Activated CD8-positive, alpha-beta memory T cell treated with anti-CD3 and anti-CD28 coated beads, Interleukin-2, amount 50 U/mL, for 1 hour (primary cell): Measurements from ENCODE around the gene ROM1.
"Not testable (repeated sequence)": the region's sequence is repeated elsewhere in the genome, so short reads cannot be mapped to it uniquely, and the experiment has no call there.

Source experiments
- DNase-seq: peaks from one replicate; pipeline ENCODE4 v3.0.0-alpha.2; 2020; ENCODE audit errors: extremely low read depth

The ROM1 gene, protein sequence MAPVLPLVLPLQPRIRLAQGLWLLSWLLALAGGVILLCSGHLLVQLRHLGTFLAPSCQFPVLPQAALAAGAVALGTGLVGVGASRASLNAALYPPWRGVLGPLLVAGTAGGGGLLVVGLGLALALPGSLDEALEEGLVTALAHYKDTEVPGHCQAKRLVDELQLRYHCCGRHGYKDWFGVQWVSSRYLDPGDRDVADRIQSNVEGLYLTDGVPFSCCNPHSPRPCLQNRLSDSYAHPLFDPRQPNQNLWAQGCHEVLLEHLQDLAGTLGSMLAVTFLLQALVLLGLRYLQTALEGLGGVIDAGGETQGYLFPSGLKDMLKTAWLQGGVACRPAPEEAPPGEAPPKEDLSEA

DNA sequence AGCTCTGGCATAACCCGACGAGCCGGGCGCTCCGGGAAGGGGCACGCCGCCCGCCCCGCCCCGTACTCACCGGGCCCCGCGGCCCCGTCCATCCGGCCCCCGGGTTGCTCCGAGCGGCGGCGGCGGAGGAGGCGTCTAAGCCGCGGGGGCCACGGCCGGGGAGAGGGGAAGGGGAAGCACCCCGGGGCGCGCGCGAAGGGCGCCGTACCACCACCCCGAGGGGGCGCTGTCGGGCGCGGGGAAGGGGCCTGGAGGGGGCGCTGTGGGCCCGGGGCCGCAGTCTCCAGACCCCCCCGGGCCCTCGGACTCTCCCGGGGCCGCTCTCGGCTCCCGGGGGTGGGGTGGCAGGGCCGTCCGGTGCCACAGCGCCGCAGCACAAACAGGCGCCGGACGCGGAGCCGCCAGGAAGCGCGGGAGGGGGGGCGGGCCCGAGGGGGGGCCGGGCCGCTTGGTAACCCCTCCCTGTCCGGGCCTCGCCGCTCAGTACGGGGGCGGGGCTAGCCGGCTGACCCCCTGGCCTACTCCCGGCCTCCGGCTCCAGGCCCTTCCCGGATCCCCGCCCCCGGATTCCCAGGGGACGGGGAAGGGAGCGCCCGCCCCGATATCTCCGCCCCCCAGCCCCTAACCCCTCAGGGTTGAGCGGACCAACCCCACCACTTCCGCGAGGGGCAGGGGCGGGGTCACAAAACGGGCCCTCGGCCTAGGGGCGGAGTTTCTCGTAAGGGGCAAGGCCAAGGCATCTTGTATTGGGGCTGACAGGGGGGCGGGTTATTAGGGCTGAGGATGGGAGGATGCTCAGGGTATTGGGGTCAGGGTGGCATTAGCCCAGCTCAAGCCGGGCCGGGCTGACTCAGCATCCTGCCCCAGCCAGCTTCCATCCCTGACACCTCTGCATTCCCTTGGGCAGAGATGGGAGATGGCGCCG, at the start of gene ROM1, which contains the start of gene EML3:
ROM1 (plus strand) TSS at position 892 of the 925 bp plus-strand sequence; CDS start at position 917, 25 bp downstream.
EML3 (minus strand) TSS at position 410 of the 925 bp plus-strand sequence; CDS start at position 92, 318 bp downstream.
- DNase-seq: peak; percentile 65

DNA sequence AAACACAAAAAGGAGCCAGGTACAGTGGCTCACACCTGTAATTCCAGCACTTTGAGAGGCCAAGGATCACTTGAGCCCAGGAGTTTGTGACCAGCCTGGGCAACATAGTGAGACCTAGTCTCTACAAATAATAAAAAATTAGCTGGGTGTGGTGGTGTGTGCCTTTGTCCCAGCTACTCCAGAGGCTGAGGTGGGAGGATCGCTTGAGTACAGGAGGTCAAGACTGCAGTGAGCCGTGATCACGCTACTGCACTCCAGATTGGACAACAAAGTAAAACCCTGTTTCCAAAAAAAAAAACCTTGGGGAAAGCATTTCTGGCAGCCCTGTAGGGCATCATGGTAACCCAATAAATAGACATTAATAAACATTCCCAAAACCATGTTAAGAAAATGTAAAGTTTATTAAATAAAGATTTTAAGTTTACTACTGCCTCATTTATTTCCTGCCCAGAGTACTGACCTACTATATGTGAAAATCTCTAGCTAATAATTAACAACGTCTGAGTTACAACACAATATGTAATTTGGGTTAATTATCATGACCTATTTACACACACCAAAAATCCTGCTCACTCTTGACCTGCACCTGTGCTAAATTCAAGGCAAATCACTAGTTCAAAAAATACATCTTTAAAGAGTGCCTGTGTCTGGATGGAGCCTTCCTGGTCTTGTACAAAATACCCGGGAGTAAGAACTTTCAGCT, 47.8 kb upstream of the ROM1 start:
- DNase-seq: no peak

DNA sequence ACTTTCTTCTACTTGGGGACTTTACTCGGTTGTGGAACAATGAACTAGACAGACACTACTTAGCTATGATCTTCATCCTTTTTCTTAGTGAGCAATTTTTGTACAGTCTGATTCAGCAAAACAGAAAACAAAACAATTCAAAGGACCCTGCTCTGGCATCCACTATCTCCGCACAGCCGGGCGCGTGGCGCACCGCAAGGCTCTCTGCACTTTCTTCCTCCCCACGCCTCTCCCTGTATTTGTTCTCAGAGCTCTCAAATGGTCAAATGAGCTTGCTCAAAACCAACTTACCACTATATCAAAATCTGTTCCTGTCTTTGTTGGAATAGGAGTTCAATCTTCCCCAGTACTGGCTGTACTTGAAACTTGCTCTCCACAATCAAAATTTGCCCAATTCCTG, 46.8 kb upstream of the ROM1 start:
- DNase-seq: no peak

DNA sequence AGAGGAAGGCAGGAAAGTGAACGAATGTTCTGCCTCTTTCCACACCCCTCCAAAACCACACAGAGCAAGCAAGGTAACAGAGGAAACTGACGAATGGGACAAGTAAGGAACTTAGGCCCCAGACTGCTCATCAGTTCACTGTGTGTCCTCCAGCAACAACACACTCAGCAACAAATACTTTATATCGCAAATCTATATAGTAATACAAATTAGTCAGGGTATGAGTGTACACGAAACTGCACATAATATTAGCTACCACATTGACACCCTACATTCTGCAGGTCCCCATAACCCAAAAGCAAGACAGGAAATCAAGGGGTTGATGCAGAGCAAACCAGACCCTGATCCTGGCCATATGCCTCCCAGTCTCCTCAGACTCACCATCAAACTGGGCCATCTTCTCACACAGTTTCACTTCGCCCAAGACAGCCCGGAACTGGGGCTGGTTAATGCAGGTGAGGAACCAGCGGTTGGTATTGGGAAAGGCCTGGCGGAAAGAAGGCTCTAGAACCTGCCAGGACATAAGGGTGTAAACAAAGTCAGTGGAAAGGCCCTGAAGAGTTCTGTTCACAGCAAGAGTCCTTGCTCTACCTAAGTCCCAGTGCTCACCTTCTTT, 45.9 kb upstream of the ROM1 start:
- DNase-seq: no peak

DNA sequence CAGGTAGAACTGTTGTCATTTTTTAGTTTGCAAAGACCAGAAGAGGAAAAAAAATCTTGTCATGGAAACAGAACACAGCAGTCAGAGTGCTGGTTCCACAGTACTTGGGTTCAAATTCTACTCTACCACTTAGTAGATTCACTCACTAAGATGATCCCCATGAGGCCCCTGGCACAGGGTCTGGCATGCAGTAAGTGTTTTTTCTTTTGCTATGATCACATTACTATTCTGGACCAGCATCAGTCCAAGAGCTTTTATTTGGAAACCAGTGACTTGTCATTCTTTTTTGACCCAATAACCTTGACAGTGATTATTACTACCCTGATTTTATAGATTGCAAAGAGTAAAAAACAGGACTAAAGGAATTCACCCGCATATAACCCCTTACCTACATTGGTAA, 43.4 kb upstream of the ROM1 start:
- no peak for DNase-seq

DNA sequence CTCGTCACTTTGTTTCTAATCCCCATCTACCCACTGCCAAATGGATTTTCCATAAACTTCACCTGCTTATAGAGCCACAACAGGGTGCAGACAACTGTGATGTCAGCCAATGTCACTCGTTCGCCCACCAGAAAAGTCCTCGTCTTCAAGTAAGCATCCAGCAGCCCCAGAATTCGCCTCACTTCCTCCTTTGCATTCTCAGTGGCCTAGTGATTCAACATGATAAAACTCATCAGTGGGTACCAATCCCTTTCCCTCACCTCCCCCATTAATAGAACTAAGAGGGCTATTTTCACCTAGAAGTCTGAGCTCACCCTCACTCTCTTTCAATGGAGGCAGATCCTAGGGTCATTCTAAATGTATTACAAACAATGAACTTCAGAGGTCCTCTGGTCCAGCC, 42.2 kb upstream of the ROM1 start:
- not testable (repeated sequence) for DNase-seq

DNA sequence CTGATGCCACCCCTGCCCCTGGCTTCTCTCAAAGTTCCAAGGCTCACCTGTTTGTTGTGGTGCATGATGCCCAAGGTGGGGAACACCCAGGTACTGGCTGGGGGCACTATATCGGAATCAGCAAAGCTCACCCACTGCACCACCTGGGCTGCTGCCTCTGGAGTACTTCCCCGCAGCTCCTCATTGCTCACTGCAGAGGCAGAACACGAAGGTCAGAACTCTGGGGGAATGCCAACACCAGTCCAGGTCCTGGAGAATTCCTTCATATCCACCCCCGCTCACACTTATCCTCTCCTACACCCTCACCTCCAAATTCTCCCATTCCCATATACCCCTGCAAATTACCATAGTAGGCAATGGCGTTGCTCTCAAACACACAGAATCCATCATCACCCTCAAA, 41.6 kb upstream of the ROM1 start:
- DNase-seq: not testable (repeated sequence)

DNA sequence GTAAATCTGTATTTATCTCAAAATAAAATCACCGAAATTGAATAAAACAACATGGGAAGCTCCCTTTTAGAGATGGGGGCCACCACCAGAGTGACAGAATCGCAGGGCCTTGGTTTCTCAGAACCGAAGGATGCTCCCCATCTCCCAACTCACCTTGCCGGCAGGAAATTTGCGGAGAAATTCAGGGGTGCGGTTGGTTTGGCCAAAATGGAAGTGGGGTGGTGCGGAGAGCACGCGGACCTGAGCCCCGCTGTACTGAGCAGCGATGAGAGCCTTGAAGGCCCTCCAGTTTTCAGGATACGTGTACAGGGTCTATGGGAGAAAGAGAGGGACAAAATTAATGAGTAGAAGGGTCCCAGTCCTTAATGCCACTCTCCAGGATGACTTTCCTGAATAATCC, 40.6 kb upstream of the ROM1 start:
- DNase-seq: no peak

DNA sequence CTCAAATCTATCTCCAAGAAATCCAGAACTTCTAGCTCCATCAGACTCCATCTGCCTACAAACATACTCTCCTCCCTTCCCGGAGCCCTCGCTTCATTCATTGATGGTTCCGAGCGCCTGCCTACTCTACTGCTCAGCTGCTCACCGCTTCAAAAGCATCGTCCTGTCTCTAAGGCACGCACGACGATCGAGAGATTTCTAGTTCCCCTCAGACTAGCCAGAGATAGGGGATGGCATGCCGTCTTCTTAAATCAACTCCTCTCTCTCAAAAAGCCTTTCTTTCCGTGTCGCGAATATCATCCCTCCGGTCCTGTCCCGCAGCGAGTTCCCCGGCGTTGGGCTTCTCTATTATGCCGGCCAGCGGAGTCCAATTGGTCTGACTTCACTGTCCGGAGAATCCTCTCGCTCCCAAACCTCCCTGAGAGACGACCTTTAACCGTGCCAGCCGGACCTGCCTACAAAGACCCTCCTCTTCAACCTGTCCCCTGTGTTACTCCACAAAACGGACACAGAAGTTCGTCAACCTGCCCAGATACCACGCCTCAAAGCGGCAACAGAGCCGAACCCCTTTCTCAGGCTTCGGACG, 40.0 kb upstream of the ROM1 start:
- DNase-seq: no peak

DNA sequence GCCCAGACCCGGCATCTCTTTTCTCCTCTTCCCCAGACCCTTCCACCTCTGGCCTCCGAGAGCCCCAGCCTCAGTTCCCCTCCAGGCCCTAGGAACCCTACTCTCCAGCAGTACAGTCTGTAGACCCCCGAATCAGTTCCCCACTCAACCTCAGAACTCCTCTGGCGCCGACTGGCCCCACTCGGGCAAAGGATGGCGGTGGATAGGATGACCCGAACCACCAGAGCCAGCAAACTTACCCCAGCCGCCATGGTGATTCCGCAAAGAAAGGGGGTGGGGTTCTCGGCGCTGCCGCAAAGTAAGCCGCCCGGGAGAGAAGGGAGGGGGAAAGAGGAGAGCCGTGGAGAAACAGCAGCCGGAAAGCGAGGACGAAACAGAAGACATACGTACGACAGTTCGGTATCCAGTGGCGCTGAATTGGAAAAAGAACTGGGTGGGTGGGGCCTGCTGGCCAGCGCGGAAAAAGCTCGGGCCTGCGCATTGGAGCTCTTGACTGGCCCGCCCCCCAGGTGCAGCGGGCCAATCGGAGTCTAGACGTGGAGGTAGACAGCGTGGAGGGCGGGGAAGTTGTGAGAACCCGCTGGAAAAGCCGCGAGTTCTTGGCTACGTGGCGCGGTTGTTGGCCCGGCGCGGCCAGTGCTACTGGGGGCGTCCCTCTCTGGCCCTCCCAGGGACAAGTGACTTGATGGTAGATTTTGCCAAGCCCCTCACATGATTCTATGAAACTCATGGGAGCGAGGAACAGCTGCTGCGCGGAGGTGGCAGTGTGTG, 39.3 kb upstream of the ROM1 start, which contains the start of gene EEF1G:
EEF1G (minus strand) TSS at position 300 of the 771 bp plus-strand sequence; CDS start at position 251, 49 bp downstream.
- DNase-seq: peak; percentile 96

DNA sequence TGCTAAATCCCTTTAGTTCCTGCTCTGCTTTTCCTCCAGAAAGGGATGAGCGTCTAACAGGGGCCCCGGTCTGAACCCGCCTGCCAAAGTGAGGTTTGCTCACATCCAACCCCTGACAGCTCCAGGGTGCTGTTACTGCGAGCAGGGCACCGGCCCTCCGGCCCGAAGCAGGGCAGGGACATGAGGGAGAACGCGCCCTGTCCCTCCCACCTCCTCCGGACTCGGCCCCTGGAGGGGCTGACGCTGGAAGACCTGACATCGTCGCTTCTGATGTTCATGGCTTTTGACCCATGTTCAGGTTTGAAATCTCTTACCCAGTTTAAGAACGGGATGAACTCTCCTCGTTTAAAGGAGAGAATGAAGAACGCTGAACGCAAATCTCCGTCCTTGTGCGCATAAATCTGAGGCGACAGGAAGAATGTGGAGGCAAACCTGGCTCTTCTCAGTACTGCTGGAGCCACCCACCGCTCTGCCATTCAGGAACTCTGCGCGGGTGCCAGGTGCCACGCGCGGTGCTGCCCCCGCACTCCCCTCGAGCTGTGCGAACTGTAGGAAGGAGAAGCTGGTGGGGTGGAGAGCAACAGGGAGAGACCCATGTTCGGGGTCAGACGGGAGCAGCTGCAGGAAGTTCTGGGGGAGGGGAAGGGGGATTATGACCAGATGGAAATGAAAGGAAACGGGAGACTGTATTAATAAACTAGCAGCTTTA, 38.5 kb upstream of the ROM1 start:
- no peak for DNase-seq

DNA sequence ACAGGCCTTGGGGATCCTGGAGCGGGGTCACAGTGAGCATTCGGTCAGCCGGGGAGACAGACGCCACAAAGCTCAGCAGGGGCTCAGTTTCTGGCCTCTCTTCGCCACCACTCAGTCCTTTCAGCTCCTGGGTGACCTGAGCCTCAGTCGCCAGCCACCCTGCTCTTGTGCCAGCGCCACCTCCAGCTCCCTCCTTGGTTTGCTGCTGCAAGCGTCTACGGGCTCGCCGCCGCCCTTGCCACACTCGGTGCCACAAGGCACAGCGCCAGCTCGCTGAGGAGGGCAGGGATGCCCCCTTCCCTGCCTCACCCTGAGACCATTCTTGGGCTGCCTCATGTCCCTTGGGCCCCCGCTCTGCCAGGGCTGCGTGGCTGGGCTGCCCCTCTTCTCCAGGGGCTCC, 37.9 kb upstream of the ROM1 start:
- no peak for DNase-seq

DNA sequence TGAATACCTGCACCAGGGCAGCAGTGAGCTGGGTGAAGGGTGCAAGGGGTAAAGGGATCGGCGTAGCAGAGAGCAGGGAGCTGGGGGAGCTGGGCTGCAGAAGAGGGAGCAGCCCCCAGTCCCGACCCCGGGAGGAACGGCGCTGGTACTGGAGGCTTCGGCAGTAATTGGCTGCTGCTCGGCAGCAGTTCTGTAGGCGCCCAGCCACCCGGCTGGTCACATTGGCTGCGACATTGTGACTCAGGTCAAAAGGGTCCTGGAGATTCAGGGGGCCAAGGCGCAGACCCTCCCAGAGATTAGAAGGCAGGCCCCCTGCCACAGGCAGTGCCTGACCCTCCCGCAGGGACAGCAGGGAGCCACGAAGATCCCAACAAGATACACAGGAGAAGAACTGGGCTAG, 37.2 kb upstream of the ROM1 start:
- DNase-seq: no peak

DNA sequence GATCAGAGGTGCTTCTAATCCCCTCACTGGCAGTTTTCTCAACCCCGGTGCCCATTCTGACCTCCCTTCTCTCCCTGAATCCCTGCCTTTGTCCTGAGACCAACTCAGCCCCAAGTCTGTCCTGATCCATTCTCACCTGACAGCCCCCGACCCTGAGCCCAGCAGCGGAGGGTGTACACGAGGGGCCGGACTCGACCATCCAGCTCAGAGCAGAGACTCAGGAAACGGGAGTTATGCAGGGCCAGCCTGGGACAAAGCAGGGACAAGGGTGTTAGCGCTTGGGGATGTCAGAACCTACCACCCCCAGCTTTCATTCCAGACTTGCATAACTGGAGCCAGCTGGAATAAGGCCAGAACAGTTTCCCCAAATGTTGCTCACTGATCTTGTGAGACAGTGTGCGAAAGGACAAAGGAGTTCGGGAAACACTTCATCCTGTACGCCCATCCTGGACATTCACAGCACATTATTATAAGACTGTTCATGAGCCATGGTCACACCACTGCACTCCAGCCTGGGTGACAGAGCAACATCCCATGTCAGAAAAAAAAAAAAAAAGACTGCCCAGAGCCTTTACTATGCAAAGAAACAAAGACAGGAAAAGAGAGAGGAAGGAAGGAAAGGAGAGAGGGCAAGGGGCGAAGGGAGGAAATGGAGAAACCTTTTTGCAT, 35.9 kb upstream of the ROM1 start:
- no peak for DNase-seq

DNA sequence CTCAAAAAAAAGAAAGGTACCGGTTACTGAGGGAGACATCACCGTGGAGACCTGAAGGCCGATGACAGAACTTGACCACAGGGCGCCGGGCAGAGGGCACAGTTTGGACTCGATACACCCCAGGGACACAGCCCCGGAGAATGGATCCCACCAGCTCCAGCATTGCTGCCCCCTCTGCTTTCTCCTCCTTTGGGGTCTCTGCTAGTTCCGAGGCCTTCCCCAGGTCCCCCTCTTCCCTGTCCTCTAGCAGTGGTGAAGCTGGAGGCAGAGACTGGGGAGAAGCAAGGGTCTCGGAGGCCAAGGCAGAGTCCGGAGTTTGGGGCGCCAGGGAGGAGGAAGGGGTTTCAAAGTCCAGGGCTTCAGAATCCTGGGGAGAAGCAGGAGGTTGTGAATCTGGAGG, 34.5 kb upstream of the ROM1 start:
- no peak for DNase-seq

DNA sequence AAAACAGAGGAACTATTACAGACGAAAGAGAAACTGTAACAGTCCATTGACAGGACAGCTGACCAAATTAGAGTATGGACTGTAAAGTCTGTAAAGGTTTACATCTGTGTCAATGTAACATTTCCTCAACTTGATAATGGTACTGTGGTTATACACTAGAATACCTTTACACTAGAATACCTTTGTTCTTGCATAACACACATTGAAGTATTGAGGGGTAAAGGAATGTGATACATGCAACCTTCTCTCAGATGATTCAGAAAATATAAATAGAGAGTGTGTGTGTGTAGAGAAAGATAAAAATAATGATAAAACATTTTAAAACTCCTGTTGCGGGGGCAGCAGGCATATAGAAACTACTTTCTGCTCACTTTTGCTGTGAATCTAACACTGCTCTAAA, 33.8 kb upstream of the ROM1 start:
- DNase-seq: no peak

DNA sequence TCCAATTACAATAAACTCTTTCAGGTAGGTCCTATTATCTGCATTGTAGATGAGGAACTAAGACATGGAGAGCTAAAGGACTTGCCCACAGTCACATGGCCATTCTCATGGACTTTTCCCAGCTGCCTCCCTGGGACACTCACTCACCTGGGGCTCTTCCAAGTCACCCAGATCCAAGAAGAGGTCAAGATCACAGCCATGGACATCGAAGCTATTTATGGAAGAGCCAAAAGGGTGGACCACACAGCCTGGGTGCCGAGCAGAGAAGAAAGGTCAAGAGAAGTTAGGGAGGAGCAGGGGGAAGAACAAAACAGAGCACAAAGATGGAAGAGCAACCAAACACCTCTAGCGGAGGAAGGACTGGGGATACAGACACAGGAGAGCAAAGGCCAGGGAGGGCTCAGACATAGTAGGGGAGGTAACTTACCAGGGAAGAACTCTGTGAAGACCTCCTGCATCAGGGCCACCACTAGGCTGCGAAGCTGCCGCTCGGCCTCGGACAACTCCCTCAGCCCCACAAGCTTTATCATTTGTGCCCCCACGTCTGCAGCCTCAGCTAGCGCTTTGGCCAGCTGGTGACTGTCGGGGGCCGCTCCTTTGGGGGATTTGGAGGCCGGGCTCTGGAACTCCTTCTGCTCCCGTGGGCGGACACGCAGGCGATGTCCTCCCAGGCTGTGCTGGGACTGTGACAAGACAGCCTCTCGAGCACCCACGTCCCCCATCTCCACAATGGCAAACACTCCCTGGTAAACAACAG, 31.9 kb upstream of the ROM1 start:
- no peak for DNase-seq

DNA sequence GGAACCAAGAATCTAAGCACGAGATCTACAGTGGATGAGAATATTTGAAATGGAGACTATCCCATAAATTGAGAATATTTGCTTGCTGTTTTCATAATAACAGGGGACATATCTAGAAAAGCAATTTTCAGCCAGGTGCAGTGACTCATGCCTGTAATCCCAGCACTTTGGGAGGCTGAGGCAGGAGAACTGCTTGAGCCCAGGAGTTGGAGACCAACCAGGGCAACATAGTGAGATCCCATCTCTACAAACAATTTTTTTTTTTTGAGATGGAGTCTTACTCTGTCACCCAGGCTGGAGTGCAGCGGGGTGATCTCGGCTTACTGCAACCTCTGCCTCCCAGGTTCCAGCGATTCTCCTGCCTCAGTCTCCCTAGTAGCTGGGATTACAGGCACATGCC, 31.3 kb upstream of the ROM1 start:
- not testable (repeated sequence) for DNase-seq
